Vagina (tissue), 2 donors: ENCODE results near the gene STX7. TPM values are rescaled to one million over a fixed set of nuclear protein-coding genes. Genes with fewer than 3 reads are reported as not detected.

Experiments
- DNase-seq, 2 donors: peaks; one replicate each; pipeline ENCODE4 v3.0.0-alpha.2; 2017; ENCODE audit errors: extremely low spot score in 2 of 2
- H3K27ac ChIP-seq: fragments of 200-600 bp; sonication (generic); one replicate; pipeline ENCODE4 v1.5.1; 2019
- H3K27me3 ChIP-seq: fragments of 200-600 bp; sonication (generic); one replicate; pipeline ENCODE4 v1.5.1; 2019
- H3K36me3 ChIP-seq, 2 donors: fragments of 200-600 bp; sonication (generic); one replicate each; pipeline ENCODE4 v1.5.1; 2017 to 2019
- H3K4me1 ChIP-seq: fragments of 200-600 bp; sonication (generic); one replicate; pipeline ENCODE4 v1.5.1; 2019
- H3K4me3 ChIP-seq, 2 donors: fragments of 200-600 bp; sonication (generic); 1 replicate in 1 of 2; 2 replicates in 1 of 2; pipeline ENCODE4 v1.5.1; 2016 to 2019
- H3K9me3 ChIP-seq: fragments of 200-600 bp; sonication (generic); one replicate; pipeline ENCODE4 v1.5.1; 2019
- CTCF ChIP-seq, 3 experiments: fragments of 450-650 bp in 2 of 3; fragments of 200-600 bp in 1 of 3; sonication (generic) in 1 of 3; IDR thresholded peaks; one replicate each; pipeline ENCODE4 v1.5.1; 2017 to 2019; ENCODE audit warnings: antibody characterized with exemption in 3 of 3, mild to moderate bottlenecking in 2 of 3, moderate library complexity in 2 of 3
- POLR2A ChIP-seq, 2 donors: fragments of 450-650 bp; IDR thresholded peaks; one replicate each; pipeline ENCODE4 v1.6.1; 2017; ENCODE audit warnings: antibody characterized with exemption in 2 of 2, mild to moderate bottlenecking in 2 of 2, moderate library complexity in 2 of 2
- POLR2AphosphoS5 ChIP-seq, 2 donors: sonication (generic); formaldehyde crosslinking; IDR thresholded peaks; one replicate each; pipeline ENCODE4 v1.9.0; 2017; ENCODE audit warnings: antibody characterized with exemption in 2 of 2, mild to moderate bottlenecking in 2 of 2, low read depth in 1 of 2; ENCODE audit not compliant: insufficient read depth in 1 of 2
- intact Hi-C: fragments of 100-400 bp; cut with DNase I; formaldehyde crosslinking; loops from one replicate; pipeline ENCODE4 v1.15.1; 2023
- total RNA-seq: library from RNA; depleted of rRNA; stranded (reverse); fragments of >200 nt; gene quantifications from one replicate; pipeline ENCODE4 v1.2.3, GENCODE V29; 2016

STX7 gene
- total RNA-seq, 1 donor from 2014 or later: 26.8 TPM

GRCh38 chr6:132491303-132491702, 21.6 kb downstream of the STX7 start:
- Histone ChIP-seq H3K4me3 (no peak overlapping the region), H3K36me3 (no peaks in the 10 kb centered on the region), H3K27ac (no peak overlapping the region), H3K4me1 (peaks cover 39% of the 10 kb centered on the region), H3K27me3 (no peaks in the 10 kb centered on the region), H3K9me3 (no peaks in the 10 kb centered on the region)
- DNase-seq: no peak
- TF ChIP-seq POLR2A (IDR thresholded peaks at IDR 0.05): no peak
- no peak for TF ChIP-seq CTCF (IDR thresholded peaks at IDR 0.05)
- TF ChIP-seq POLR2AphosphoS5 (IDR thresholded peaks at IDR 0.05; ENCODE audit: insufficient read depth in 1 of 2, low read depth in 1 of 2): no peak
- intact Hi-C loops: no loop called here

- no peak for DNase-seq
- H3K36me3 ChIP-seq: no peaks in the 10 kb centered on the region
- H3K4me1 ChIP-seq: peaks cover 33% of the 10 kb centered on the region
- intact Hi-C loops: no loop called here
- no peak overlapping the region for H3K4me3 ChIP-seq
- no peaks in the 10 kb centered on the region for H3K9me3 ChIP-seq
- H3K27ac ChIP-seq: peak overlapping the region; percentile 45
- TF ChIP-seq POLR2AphosphoS5 (IDR thresholded peaks at IDR 0.05; ENCODE audit: insufficient read depth in 1 of 2, low read depth in 1 of 2): no peak
- no peak for TF ChIP-seq CTCF (IDR thresholded peaks at IDR 0.05)
- TF ChIP-seq POLR2A (IDR thresholded peaks at IDR 0.05): no peak
- no peaks in the 10 kb centered on the region for H3K27me3 ChIP-seq
Observed at GRCh38 chr6:132490478-132491204, 22.3 kb downstream of the STX7 start.

GRCh38 chr6:132490024-132490423, 22.9 kb downstream of the STX7 start:
- Histone ChIP-seq H3K27ac (peak overlapping the region; percentile 45), H3K36me3 (no peaks in the 10 kb centered on the region), H3K27me3 (no peaks in the 10 kb centered on the region), H3K4me3 (no peak overlapping the region), H3K4me1 (peaks cover 28% of the 10 kb centered on the region), H3K9me3 (no peaks in the 10 kb centered on the region)
- intact Hi-C loops: no loop called here
- TF ChIP-seq POLR2AphosphoS5 (IDR thresholded peaks at IDR 0.05; ENCODE audit: insufficient read depth in 1 of 2, low read depth in 1 of 2) (no peak), CTCF (IDR thresholded peaks at IDR 0.05) (no peak), POLR2A (IDR thresholded peaks at IDR 0.05) (no peak)
- DNase-seq: no peak

- no peak for DNase-seq
- Histone ChIP-seq H3K27ac (peak overlapping the region; percentile 45), H3K4me3 (no peak overlapping the region), H3K9me3 (no peaks in the 10 kb centered on the region), H3K4me1 (peaks cover 28% of the 10 kb centered on the region), H3K27me3 (no peaks in the 10 kb centered on the region), H3K36me3 (no peaks in the 10 kb centered on the region)
- intact Hi-C loops: loop anchor here (10.0 kb wide), 1 partner anchor 195 kb away; no protein-coding TSS in a partner anchor
- TF ChIP-seq POLR2A (IDR thresholded peaks at IDR 0.05) (no peak), POLR2AphosphoS5 (IDR thresholded peaks at IDR 0.05; ENCODE audit: insufficient read depth in 1 of 2, low read depth in 1 of 2) (no peak), CTCF (IDR thresholded peaks at IDR 0.05) (no peak)
Observed at GRCh38 chr6:132489376-132489775, 23.5 kb downstream of the STX7 start.

GRCh38 chr6:132487762-132488161, 25.2 kb downstream of the STX7 start:
- H3K27ac ChIP-seq: no peak overlapping the region
- DNase-seq: no peak
- no peaks in the 10 kb centered on the region for H3K9me3 ChIP-seq
- no peaks in the 10 kb centered on the region for H3K27me3 ChIP-seq
- TF ChIP-seq POLR2A (IDR thresholded peaks at IDR 0.05) (no peak), POLR2AphosphoS5 (IDR thresholded peaks at IDR 0.05; ENCODE audit: insufficient read depth in 1 of 2, low read depth in 1 of 2) (no peak)
- H3K4me1 ChIP-seq: peaks cover 42% of the 10 kb centered on the region
- H3K4me3 ChIP-seq: no peak overlapping the region
- H3K36me3 ChIP-seq: no peaks in the 10 kb centered on the region
- intact Hi-C loops: loop anchor here (10.0 kb wide), 1 partner anchor 193 kb away; no protein-coding TSS in a partner anchor
